Measurements from ENCODE around the gene GALNT2.

GALNT2 gene

GRCh38 chr1:230271300-230272035, 204.4 kb downstream of the GALNT2 start:
- no peaks in the 10 kb centered on the region for H3K9me3 ChIP-seq (ENCODE audit: control insufficient read depth in 1 of 2, low read length in 2 of 2)
- no peak overlapping the region for H3K4me3 ChIP-seq (ENCODE audit: low read depth in 1 of 2, low read length in 2 of 2)
- H3K36me3 ChIP-seq (ENCODE audit: control insufficient read depth in 1 of 2, insufficient read depth in 2 of 2, low read length in 2 of 2), result peaks cover 3 to 34% of the 10 kb centered on the region in 2 donors
- no peaks in the 10 kb centered on the region for H3K27me3 ChIP-seq (ENCODE audit: low read depth, low read length)
- H3K4me1 ChIP-seq (ENCODE audit: control insufficient read depth in 1 of 2, insufficient read depth in 2 of 2, low read length in 2 of 2), result peaks cover 8 to 18% of the 10 kb centered on the region in 2 donors
- no peak overlapping the region for H3K27ac ChIP-seq (ENCODE audit: low read length)

- Histone ChIP-seq H3K27ac (ENCODE audit: low read length) (no peak overlapping the region), H3K36me3 (ENCODE audit: control insufficient read depth in 1 of 2, insufficient read depth in 2 of 2, low read length in 2 of 2) (peaks cover 6 to 38% of the 10 kb centered on the region in 2 donors), H3K27me3 (ENCODE audit: low read depth, low read length) (no peaks in the 10 kb centered on the region), H3K4me1 (ENCODE audit: control insufficient read depth in 1 of 2, insufficient read depth in 2 of 2, low read length in 2 of 2) (peaks cover 8 to 18% of the 10 kb centered on the region in 2 donors), H3K4me3 (ENCODE audit: low read depth in 1 of 2, low read length in 2 of 2) (no peak overlapping the region), H3K9me3 (ENCODE audit: control insufficient read depth in 1 of 2, low read length in 2 of 2) (no peaks in the 10 kb centered on the region)
Measured at GRCh38 chr1:230272557-230272956, 205.5 kb downstream of the GALNT2 start.

- no peak overlapping the region for H3K4me3 ChIP-seq (ENCODE audit: low read depth in 1 of 2, low read length in 2 of 2)
- peaks cover 6 to 40% of the 10 kb centered on the region in 2 donors for H3K36me3 ChIP-seq (ENCODE audit: control insufficient read depth in 1 of 2, insufficient read depth in 2 of 2, low read length in 2 of 2)
- no peak overlapping the region for H3K27ac ChIP-seq (ENCODE audit: low read length)
- no peaks in the 10 kb centered on the region for H3K9me3 ChIP-seq (ENCODE audit: control insufficient read depth in 1 of 2, low read length in 2 of 2)
- peaks cover 8 to 18% of the 10 kb centered on the region in 2 donors for H3K4me1 ChIP-seq (ENCODE audit: control insufficient read depth in 1 of 2, insufficient read depth in 2 of 2, low read length in 2 of 2)
- H3K27me3 ChIP-seq (ENCODE audit: low read depth, low read length), result no peaks in the 10 kb centered on the region
Measured at GRCh38 chr1:230273141-230273710, 206.2 kb downstream of the GALNT2 start.

- no peaks in the 10 kb centered on the region for H3K27me3 ChIP-seq (ENCODE audit: low read depth, low read length)
- H3K27ac ChIP-seq (ENCODE audit: low read length), result no peak overlapping the region
- H3K9me3 ChIP-seq (ENCODE audit: control insufficient read depth in 1 of 2, low read length in 2 of 2), result no peaks in the 10 kb centered on the region
- no peak overlapping the region for H3K4me3 ChIP-seq (ENCODE audit: low read depth in 1 of 2, low read length in 2 of 2)
- peaks cover 9 to 50% of the 10 kb centered on the region in 2 donors for H3K36me3 ChIP-seq (ENCODE audit: control insufficient read depth in 1 of 2, insufficient read depth in 2 of 2, low read length in 2 of 2)
- peaks cover 8 to 11% of the 10 kb centered on the region in 2 donors for H3K4me1 ChIP-seq (ENCODE audit: control insufficient read depth in 1 of 2, insufficient read depth in 2 of 2, low read length in 2 of 2)
Measured at GRCh38 chr1:230274254-230274653, 207.2 kb downstream of the GALNT2 start.

GRCh38 chr1:230276401-230276800, 209.4 kb downstream of the GALNT2 start:
- Histone ChIP-seq H3K4me1 (ENCODE audit: control insufficient read depth in 1 of 2, insufficient read depth in 2 of 2, low read length in 2 of 2) (peaks cover 0 to under 1% of the 10 kb centered on the region in 2 donors), H3K27ac (ENCODE audit: low read length) (no peak overlapping the region), H3K9me3 (ENCODE audit: control insufficient read depth in 1 of 2, low read length in 2 of 2) (no peaks in the 10 kb centered on the region), H3K27me3 (ENCODE audit: low read depth, low read length) (no peaks in the 10 kb centered on the region), H3K4me3 (ENCODE audit: low read depth in 1 of 2, low read length in 2 of 2) (no peak overlapping the region), H3K36me3 (ENCODE audit: control insufficient read depth in 1 of 2, insufficient read depth in 2 of 2, low read length in 2 of 2) (peaks cover 9 to 64% of the 10 kb centered on the region in 2 donors)

GRCh38 chr1:230277201-230278025, 210.4 kb downstream of the GALNT2 start:
- no peaks in the 10 kb centered on the region for H3K4me1 ChIP-seq (ENCODE audit: control insufficient read depth in 1 of 2, insufficient read depth in 2 of 2, low read length in 2 of 2)
- no peaks in the 10 kb centered on the region for H3K27me3 ChIP-seq (ENCODE audit: low read depth, low read length)
- H3K27ac ChIP-seq (ENCODE audit: low read length), result no peak overlapping the region
- no peaks in the 10 kb centered on the region for H3K9me3 ChIP-seq (ENCODE audit: control insufficient read depth in 1 of 2, low read length in 2 of 2)
- peaks cover 9 to 61% of the 10 kb centered on the region in 2 donors for H3K36me3 ChIP-seq (ENCODE audit: control insufficient read depth in 1 of 2, insufficient read depth in 2 of 2, low read length in 2 of 2)
- no peak overlapping the region for H3K4me3 ChIP-seq (ENCODE audit: low read depth in 1 of 2, low read length in 2 of 2)

- no peak overlapping the region for H3K27ac ChIP-seq (ENCODE audit: low read length)
- H3K36me3 ChIP-seq (ENCODE audit: control insufficient read depth in 1 of 2, insufficient read depth in 2 of 2, low read length in 2 of 2), result peaks cover 9 to 66% of the 10 kb centered on the region in 2 donors
Measured at GRCh38 chr1:230278376-230278775, 211.3 kb downstream of the GALNT2 start.

GRCh38 chr1:230278871-230279582, 212.0 kb downstream of the GALNT2 start:
- Histone ChIP-seq H3K4me3 (ENCODE audit: low read depth in 1 of 2, low read length in 2 of 2) (no peak overlapping the region), H3K36me3 (ENCODE audit: control insufficient read depth in 1 of 2, insufficient read depth in 2 of 2, low read length in 2 of 2) (peaks cover 9 to 66% of the 10 kb centered on the region in 2 donors), H3K27me3 (ENCODE audit: low read depth, low read length) (no peaks in the 10 kb centered on the region), H3K4me1 (ENCODE audit: control insufficient read depth in 1 of 2, insufficient read depth in 2 of 2, low read length in 2 of 2) (no peaks in the 10 kb centered on the region), H3K27ac (ENCODE audit: low read length) (no peak overlapping the region), H3K9me3 (ENCODE audit: control insufficient read depth in 1 of 2, low read length in 2 of 2) (no peaks in the 10 kb centered on the region)

More at GRCh38 chr1:230278376-230278775, 211.3 kb downstream of the GALNT2 start:
- Histone ChIP-seq H3K9me3 (ENCODE audit: control insufficient read depth in 1 of 2, low read length in 2 of 2) (no peaks in the 10 kb centered on the region), H3K4me1 (ENCODE audit: control insufficient read depth in 1 of 2, insufficient read depth in 2 of 2, low read length in 2 of 2) (no peaks in the 10 kb centered on the region), H3K27me3 (ENCODE audit: low read depth, low read length) (no peaks in the 10 kb centered on the region), H3K4me3 (ENCODE audit: low read depth in 1 of 2, low read length in 2 of 2) (no peak overlapping the region)

- Histone ChIP-seq H3K4me1 (ENCODE audit: control insufficient read depth in 1 of 2, insufficient read depth in 2 of 2, low read length in 2 of 2) (no peaks in the 10 kb centered on the region), H3K4me3 (ENCODE audit: low read depth in 1 of 2, low read length in 2 of 2) (no peak overlapping the region), H3K27ac (ENCODE audit: low read length) (no peak overlapping the region), H3K9me3 (ENCODE audit: control insufficient read depth in 1 of 2, low read length in 2 of 2) (no peaks in the 10 kb centered on the region), H3K36me3 (ENCODE audit: control insufficient read depth in 1 of 2, insufficient read depth in 2 of 2, low read length in 2 of 2) (peaks cover 9 to 63% of the 10 kb centered on the region in 2 donors), H3K27me3 (ENCODE audit: low read depth, low read length) (no peaks in the 10 kb centered on the region)
Measured at GRCh38 chr1:230279583-230279945, 212.5 kb downstream of the GALNT2 start.

- no peaks in the 10 kb centered on the region for H3K4me1 ChIP-seq (ENCODE audit: control insufficient read depth in 1 of 2, insufficient read depth in 2 of 2, low read length in 2 of 2)
- no peaks in the 10 kb centered on the region for H3K27me3 ChIP-seq (ENCODE audit: low read depth, low read length)
- H3K9me3 ChIP-seq (ENCODE audit: control insufficient read depth in 1 of 2, low read length in 2 of 2), result no peaks in the 10 kb centered on the region
- H3K4me3 ChIP-seq (ENCODE audit: low read depth in 1 of 2, low read length in 2 of 2), result no peak overlapping the region
- H3K27ac ChIP-seq (ENCODE audit: low read length), result no peak overlapping the region
- peaks cover 6 to 58% of the 10 kb centered on the region in 2 donors for H3K36me3 ChIP-seq (ENCODE audit: control insufficient read depth in 1 of 2, insufficient read depth in 2 of 2, low read length in 2 of 2)
Measured at GRCh38 chr1:230280054-230280795, 213.2 kb downstream of the GALNT2 start.

Measured in muscle layer of duodenum (tissue), 2 donors.